ENCODE measurements around the gene KCNJ18. TPM values are rescaled to one million over a fixed set of nuclear protein-coding genes. Genes with fewer than 3 reads are reported as not detected.
"Not testable (repeated sequence)": the region's sequence is repeated elsewhere in the genome, so short reads cannot be mapped to it uniquely, and the experiment has no call there.

KCNJ18 gene
- polyA plus RNA-seq, 1 donor from 2014 or later, result not detected

- not testable (repeated sequence) for H3K27ac ChIP-seq (ENCODE audit: low read length); H3K4me3 ChIP-seq (ENCODE audit: low read length); H4K20me1 ChIP-seq (ENCODE audit: insufficient read depth); H2AFZ ChIP-seq (ENCODE audit: low read depth, low read length); H3K4me2 ChIP-seq (ENCODE audit: low read length); H3K36me3 ChIP-seq (ENCODE audit: insufficient read depth, low read length); H3K9me2 ChIP-seq (ENCODE audit: insufficient read depth, low read length); H3K79me2 ChIP-seq (replicated peaks; ENCODE audit: insufficient read depth, low read length); H3K27me3 ChIP-seq (ENCODE audit: insufficient read depth, low read depth, low read length); H3K9ac ChIP-seq (ENCODE audit: low read length); H3F3A ChIP-seq (ENCODE audit: insufficient read depth, low read length, poor library complexity, severe bottlenecking)
- H3K9me3 ChIP-seq (ENCODE audit: low read length), result peaks cover 10% of the 10 kb centered on the region
These were observed 842 bp upstream of the KCNJ18 start for GRCh38 chr17:21691481-21691880.

GRCh38 chr17:21692704-21693065 lies 362 bp downstream of the KCNJ18 start:
- H3K4me2 ChIP-seq (ENCODE audit: low read length); H4K20me1 ChIP-seq (ENCODE audit: insufficient read depth); H3K79me2 ChIP-seq (replicated peaks; ENCODE audit: insufficient read depth, low read length); H3F3A ChIP-seq (ENCODE audit: insufficient read depth, low read length, poor library complexity, severe bottlenecking); H3K27me3 ChIP-seq (ENCODE audit: insufficient read depth, low read depth, low read length); H3K36me3 ChIP-seq (ENCODE audit: insufficient read depth, low read length); H3K9ac ChIP-seq (ENCODE audit: low read length); H3K27ac ChIP-seq (ENCODE audit: low read length); H3K4me3 ChIP-seq (ENCODE audit: low read length); H3K9me3 ChIP-seq (ENCODE audit: low read length); H3K9me2 ChIP-seq (ENCODE audit: insufficient read depth, low read length); H2AFZ ChIP-seq (ENCODE audit: low read depth, low read length): not testable (repeated sequence)

- H3K27ac ChIP-seq (ENCODE audit: low read length); H3K9ac ChIP-seq (ENCODE audit: low read length); H3K4me3 ChIP-seq (ENCODE audit: low read length); H3K27me3 ChIP-seq (ENCODE audit: insufficient read depth, low read depth, low read length); H3F3A ChIP-seq (ENCODE audit: insufficient read depth, low read length, poor library complexity, severe bottlenecking); H3K4me2 ChIP-seq (ENCODE audit: low read length); H3K36me3 ChIP-seq (ENCODE audit: insufficient read depth, low read length); H2AFZ ChIP-seq (ENCODE audit: low read depth, low read length); H4K20me1 ChIP-seq (ENCODE audit: insufficient read depth); H3K9me2 ChIP-seq (ENCODE audit: insufficient read depth, low read length); H3K79me2 ChIP-seq (replicated peaks; ENCODE audit: insufficient read depth, low read length); H3K9me3 ChIP-seq (ENCODE audit: low read length): not testable (repeated sequence)
These were observed 1.1 kb downstream of the KCNJ18 start for GRCh38 chr17:21693391-21693796.

GRCh38 chr17:21693937-21694336 lies 1.6 kb downstream of the KCNJ18 start:
- H3K9me2 ChIP-seq (ENCODE audit: insufficient read depth, low read length); H3K79me2 ChIP-seq (replicated peaks; ENCODE audit: insufficient read depth, low read length); H2AFZ ChIP-seq (ENCODE audit: low read depth, low read length); H3K27ac ChIP-seq (ENCODE audit: low read length); H3K4me3 ChIP-seq (ENCODE audit: low read length); H3K36me3 ChIP-seq (ENCODE audit: insufficient read depth, low read length); H3K4me2 ChIP-seq (ENCODE audit: low read length); H3F3A ChIP-seq (ENCODE audit: insufficient read depth, low read length, poor library complexity, severe bottlenecking); H3K27me3 ChIP-seq (ENCODE audit: insufficient read depth, low read depth, low read length); H3K9me3 ChIP-seq (ENCODE audit: low read length); H3K9ac ChIP-seq (ENCODE audit: low read length); H4K20me1 ChIP-seq (ENCODE audit: insufficient read depth): not testable (repeated sequence)

- H3F3A ChIP-seq (ENCODE audit: insufficient read depth, low read length, poor library complexity, severe bottlenecking); H3K27me3 ChIP-seq (ENCODE audit: insufficient read depth, low read depth, low read length): not testable (repeated sequence)
These were observed 3.9 kb downstream of the KCNJ18 start for GRCh38 chr17:21696227-21696626.

GRCh38 chr17:21696842-21697507 lies 4.7 kb downstream of the KCNJ18 start:
- not testable (repeated sequence) for H3K9ac ChIP-seq (ENCODE audit: low read length); H3K9me3 ChIP-seq (ENCODE audit: low read length); H3K27me3 ChIP-seq (ENCODE audit: insufficient read depth, low read depth, low read length); H4K20me1 ChIP-seq (ENCODE audit: insufficient read depth); H2AFZ ChIP-seq (ENCODE audit: low read depth, low read length); H3K9me2 ChIP-seq (ENCODE audit: insufficient read depth, low read length); H3K4me3 ChIP-seq (ENCODE audit: low read length); H3F3A ChIP-seq (ENCODE audit: insufficient read depth, low read length, poor library complexity, severe bottlenecking); H3K79me2 ChIP-seq (replicated peaks; ENCODE audit: insufficient read depth, low read length); H3K27ac ChIP-seq (ENCODE audit: low read length); H3K36me3 ChIP-seq (ENCODE audit: insufficient read depth, low read length); H3K4me2 ChIP-seq (ENCODE audit: low read length)

More at GRCh38 chr17:21696227-21696626, 3.9 kb downstream of the KCNJ18 start:
- H3K9me3 ChIP-seq (ENCODE audit: low read length); H3K79me2 ChIP-seq (replicated peaks; ENCODE audit: insufficient read depth, low read length); H4K20me1 ChIP-seq (ENCODE audit: insufficient read depth); H3K4me3 ChIP-seq (ENCODE audit: low read length); H3K9me2 ChIP-seq (ENCODE audit: insufficient read depth, low read length); H3K27ac ChIP-seq (ENCODE audit: low read length); H3K36me3 ChIP-seq (ENCODE audit: insufficient read depth, low read length); H3K4me2 ChIP-seq (ENCODE audit: low read length); H2AFZ ChIP-seq (ENCODE audit: low read depth, low read length); H3K9ac ChIP-seq (ENCODE audit: low read length): not testable (repeated sequence)

- H3K4me2 ChIP-seq (ENCODE audit: low read length); H3F3A ChIP-seq (ENCODE audit: insufficient read depth, low read length, poor library complexity, severe bottlenecking); H3K4me3 ChIP-seq (ENCODE audit: low read length); H3K9me3 ChIP-seq (ENCODE audit: low read length); H3K36me3 ChIP-seq (ENCODE audit: insufficient read depth, low read length); H3K9me2 ChIP-seq (ENCODE audit: insufficient read depth, low read length); H4K20me1 ChIP-seq (ENCODE audit: insufficient read depth); H3K27me3 ChIP-seq (ENCODE audit: insufficient read depth, low read depth, low read length); H2AFZ ChIP-seq (ENCODE audit: low read depth, low read length); H3K27ac ChIP-seq (ENCODE audit: low read length); H3K9ac ChIP-seq (ENCODE audit: low read length); H3K79me2 ChIP-seq (replicated peaks; ENCODE audit: insufficient read depth, low read length): not testable (repeated sequence)
These were observed 5.2 kb downstream of the KCNJ18 start for GRCh38 chr17:21697508-21697860.

- not testable (repeated sequence) for H3K9me2 ChIP-seq (ENCODE audit: insufficient read depth, low read length); H3K9me3 ChIP-seq (ENCODE audit: low read length); H3K4me3 ChIP-seq (ENCODE audit: low read length); H2AFZ ChIP-seq (ENCODE audit: low read depth, low read length); H3F3A ChIP-seq (ENCODE audit: insufficient read depth, low read length, poor library complexity, severe bottlenecking); H3K79me2 ChIP-seq (replicated peaks; ENCODE audit: insufficient read depth, low read length); H3K9ac ChIP-seq (ENCODE audit: low read length); H3K4me2 ChIP-seq (ENCODE audit: low read length); H3K27me3 ChIP-seq (ENCODE audit: insufficient read depth, low read depth, low read length); H4K20me1 ChIP-seq (ENCODE audit: insufficient read depth); H3K36me3 ChIP-seq (ENCODE audit: insufficient read depth, low read length); H3K27ac ChIP-seq (ENCODE audit: low read length)
These were observed 6.2 kb downstream of the KCNJ18 start for GRCh38 chr17:21698437-21699075.
